VCaP (cell line): ENCODE measurements around the gene IFITM10.

Experiments
- H3K27ac ChIP-seq: fragments of 450-650 bp; 2 replicates; pipeline ENCODE4 v1.5.1; 2017
- TF ChIP-seq, protein P1 (sequence below): fragments of 450-650 bp; conservative IDR thresholded peaks from 2 replicates; pipeline ENCODE4 v1.5.1; 2017; ENCODE audit warnings: mild to moderate bottlenecking, moderate library complexity

IFITM10 gene

DNA sequence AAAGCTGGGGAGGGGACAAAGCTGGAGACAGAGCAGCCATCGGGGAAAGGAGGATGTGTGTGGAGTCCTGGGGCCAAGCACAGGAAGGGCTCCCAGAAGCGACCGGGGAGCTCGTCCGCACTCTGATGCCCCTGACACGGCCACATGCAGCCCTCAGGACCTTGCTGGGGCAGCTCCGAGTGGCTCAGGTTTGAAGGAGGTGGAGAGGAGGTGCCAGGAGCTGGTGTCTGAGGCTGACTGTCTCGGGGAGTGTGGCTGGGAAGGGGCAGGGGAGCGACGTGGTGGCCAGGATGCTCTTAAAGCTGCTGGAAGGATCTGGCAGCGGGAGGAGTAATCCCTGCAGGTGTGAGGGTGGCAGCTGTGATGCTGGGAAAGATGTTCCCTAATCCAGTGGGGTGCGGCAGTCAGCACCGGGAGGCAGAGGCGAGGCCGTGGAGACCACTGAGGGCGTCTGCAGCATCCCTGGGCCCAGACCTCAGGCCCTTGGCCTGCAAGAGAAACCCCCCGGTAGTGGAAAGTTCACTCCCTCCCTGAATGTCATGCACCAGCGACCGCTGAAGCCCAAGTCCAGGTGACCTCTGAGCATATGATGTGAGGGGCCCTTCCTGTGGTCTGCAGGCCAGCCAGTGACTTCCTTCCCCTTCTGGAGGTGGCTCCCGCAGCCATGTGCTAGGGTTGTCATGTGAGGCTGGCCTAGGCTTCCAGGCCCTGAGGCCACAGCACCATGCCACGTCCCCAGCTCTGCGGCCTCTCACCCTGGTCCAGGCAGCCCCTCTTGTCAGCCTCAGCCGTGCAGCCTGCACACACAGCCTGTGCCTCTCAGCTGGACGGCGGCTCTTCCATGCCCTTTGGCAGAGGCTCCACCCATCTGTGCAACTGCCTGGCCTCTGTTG lies 30.6 kb upstream of the IFITM10 start:
- no peak overlapping the region for H3K27ac ChIP-seq
- TF ChIP-seq, protein P1, sequence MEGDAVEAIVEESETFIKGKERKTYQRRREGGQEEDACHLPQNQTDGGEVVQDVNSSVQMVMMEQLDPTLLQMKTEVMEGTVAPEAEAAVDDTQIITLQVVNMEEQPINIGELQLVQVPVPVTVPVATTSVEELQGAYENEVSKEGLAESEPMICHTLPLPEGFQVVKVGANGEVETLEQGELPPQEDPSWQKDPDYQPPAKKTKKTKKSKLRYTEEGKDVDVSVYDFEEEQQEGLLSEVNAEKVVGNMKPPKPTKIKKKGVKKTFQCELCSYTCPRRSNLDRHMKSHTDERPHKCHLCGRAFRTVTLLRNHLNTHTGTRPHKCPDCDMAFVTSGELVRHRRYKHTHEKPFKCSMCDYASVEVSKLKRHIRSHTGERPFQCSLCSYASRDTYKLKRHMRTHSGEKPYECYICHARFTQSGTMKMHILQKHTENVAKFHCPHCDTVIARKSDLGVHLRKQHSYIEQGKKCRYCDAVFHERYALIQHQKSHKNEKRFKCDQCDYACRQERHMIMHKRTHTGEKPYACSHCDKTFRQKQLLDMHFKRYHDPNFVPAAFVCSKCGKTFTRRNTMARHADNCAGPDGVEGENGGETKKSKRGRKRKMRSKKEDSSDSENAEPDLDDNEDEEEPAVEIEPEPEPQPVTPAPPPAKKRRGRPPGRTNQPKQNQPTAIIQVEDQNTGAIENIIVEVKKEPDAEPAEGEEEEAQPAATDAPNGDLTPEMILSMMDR: no peak

DNA sequence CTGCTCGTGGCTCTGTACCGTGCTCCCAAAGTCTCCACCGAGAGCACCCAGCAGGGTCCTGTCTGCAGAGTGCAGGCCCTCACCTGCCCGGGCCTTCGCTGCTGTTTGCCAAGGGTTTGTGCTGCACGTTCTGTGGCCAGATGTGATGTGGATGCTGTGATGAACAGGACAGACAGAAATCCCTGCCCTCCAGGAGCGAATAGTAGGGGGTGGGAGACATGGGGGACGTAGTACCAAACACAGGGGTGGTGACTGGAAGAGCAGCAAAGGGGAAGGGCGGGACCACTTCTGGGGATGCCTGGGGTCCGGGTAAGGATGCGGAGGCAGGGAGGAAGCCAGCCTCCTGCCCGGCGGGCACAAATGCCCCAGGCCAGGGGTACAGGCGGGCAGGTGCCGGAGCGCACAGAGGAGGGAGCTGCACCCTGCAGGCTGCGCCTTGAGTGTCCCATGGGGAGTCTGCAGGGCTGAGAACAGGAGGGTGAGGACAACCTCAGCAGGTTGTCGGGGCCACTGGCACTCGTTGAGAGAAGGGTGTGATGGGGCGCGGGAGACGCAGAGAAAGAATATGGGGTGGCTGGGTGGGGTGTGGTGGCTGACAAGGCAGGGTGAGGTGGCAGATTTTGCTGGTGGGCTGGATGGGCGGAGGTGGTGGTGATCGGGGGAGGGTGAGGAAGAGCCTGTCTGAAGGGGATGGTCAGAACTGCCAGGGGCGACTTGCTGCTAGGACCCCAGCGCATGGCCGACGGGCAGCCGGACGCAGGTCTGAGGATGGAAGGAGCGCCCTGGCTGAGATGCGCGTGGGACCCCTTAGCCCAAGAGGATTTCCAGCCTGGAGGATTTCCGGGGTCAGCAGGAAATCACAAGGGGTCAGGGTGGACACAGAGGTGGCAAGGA lies 29.7 kb upstream of the IFITM10 start:
- TF ChIP-seq, protein P1: no peak
- H3K27ac ChIP-seq: no peak overlapping the region

DNA sequence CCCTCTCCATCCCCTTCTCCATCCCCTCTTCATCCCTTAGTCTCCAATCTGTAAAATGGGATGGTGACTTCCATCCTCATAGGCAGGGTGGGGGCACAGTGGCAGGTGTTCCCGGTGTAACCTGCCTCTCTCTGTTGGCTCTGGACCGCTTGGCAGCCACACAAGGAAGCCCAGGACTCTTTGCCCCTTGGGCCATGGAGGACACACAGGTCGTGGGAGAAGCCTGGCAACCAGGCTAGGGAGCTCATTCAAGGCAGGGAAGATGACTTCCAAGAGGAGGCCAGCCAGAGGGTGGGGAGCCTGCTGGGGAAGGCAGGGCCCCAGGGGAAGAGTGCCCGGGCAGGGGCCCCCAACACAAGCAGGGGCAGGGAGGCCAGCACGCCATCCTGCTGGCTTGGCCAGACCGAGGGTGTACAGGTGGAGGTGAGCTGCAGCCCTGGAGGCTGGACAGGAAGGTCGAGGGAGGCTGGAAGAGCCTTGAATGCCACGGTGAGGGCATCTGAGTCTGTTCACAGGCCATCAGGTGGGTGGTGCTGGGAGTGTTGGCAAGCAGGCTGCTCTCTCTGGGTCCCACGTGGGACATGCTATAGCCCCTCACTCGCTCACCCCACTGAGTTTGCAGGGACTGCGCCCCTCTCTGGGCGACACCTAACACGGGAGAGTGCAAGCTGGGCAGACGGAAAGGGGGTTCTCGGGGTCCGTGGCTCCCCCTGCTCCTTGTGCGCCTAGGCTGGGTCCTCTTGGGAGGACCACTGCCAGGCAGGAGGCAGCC lies 28.8 kb upstream of the IFITM10 start:
- H3K27ac ChIP-seq: no peak overlapping the region
- TF ChIP-seq, protein P1: no peak

DNA sequence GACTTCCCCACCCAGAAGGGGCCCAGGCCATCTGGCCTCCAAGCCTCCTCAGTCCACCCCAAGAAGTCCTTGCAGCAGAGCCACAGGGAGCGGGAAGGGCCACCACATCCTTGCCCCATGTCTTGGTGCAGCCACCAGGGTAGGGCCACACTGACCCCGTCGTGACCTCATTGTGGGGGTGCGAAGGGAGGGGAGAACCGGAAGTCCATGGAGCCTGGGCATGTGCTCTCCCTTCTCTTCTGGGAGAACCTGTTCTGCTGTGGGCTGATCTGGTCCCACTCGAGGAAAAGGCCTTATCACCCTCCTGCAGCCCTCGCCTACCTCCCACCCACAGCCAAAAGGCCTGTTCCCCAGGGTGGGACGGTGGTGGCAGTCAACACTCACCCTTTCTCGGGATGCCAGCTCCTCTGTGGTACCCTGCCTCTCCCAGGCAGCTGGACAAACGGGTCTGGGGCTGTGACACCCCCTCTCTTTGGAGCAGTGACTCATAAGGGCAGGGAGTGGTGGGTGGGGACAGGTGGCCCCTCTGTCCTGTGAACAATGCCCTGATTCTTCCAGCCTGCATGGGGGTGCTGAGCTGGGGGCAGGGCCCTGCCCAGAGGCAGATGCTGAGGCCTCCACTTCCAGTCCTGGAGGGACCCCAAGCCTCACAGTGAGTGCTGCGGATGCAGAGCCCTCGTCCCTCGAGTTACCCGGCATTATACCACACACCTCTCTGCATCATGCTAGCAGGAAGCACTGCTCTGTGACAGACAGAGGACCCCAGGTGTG lies 27.9 kb upstream of the IFITM10 start:
- TF ChIP-seq, protein P1: no peak
- no peak overlapping the region for H3K27ac ChIP-seq

DNA sequence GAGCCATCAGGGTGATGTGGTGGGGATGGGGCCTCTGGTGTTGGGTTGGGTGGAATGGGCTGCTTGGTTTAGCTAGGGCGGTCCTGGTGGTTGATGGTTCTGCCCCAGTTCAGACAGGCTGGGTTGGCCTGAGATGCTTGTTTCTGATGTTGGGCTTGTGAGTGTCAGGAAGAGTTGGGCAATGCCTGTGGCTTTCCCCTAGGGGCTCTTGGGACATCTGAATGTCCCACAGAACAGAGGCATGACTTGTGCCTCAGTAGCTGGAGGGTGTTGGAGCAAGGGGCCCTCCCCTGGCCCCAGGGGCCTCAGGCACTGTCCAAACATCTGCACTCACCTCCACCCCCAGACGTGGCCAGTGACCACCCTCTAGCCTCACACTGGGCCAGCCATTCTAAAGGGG lies 27.3 kb upstream of the IFITM10 start:
- TF ChIP-seq, protein P1: no peak
- H3K27ac ChIP-seq: no peak overlapping the region

DNA sequence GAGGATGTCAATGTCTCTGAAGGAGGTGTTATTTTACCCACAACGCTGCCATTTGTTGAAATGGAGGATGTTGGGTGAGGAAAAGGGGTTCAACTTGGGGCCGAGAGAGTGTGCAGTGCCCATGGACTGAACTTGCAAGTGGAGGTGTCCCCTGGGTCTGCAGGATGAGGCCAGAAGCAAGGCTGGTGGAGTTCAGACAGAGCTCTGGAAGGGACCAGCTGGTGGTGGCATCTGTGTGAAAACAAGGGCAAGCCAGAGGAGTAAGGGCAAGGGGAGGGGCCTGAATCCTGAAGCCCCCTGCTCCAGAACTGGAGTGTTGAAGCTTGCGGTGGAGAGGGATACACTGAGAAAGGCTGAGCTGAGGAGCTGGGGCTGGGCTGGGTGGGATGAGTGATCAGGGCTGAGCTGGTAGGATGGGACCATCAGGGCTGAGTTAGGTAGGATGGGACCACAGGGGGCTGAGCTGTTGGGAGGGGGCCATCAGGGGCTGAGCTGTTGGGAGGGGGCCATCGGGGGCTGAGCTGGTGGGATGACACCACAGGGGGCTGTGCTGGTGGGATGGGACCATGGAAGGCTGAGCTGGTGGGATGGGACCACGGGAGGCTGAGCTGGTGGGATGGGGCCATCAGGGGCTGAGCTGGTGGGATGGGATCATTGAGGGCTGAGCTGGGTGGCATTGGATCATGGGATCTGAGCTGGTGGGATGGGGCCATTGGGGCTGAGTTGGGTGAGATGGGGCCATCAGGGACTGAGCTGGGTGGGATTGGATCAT lies 26.7 kb upstream of the IFITM10 start:
- H3K27ac ChIP-seq: no peak overlapping the region
- TF ChIP-seq, protein P1: no peak
